Mesenchymal stem cell (in vitro differentiated cells and primary cell): ENCODE measurements around the gene PRDX5.
"Not testable (repeated sequence)": the region's sequence is repeated elsewhere in the genome, so short reads cannot be mapped to it uniquely, and the experiment has no call there.

Experiments used
- DNase-seq: peaks from one replicate; pipeline ENCODE4 v3.0.0-alpha.2; 2013
- H2AFZ ChIP-seq: one replicate; pipeline ENCODE4 v1.6.1; 2013; ENCODE audit warnings: low read depth, mild to moderate bottlenecking, control low read depth, inconsistent platforms, low read length, moderate library complexity
- H2AK5ac ChIP-seq: 2 replicates; pipeline ENCODE4 v1.6.1; 2013; ENCODE audit warnings: low read length, moderate library complexity, mild to moderate bottlenecking, inconsistent platforms; ENCODE audit not compliant: severe bottlenecking
- H2BK120ac ChIP-seq: one replicate; pipeline ENCODE4 v1.6.1; 2013; ENCODE audit warnings: low read depth, mild to moderate bottlenecking, inconsistent platforms, low read length, moderate library complexity
- H2BK12ac ChIP-seq, 2 experiments: one replicate each; pipeline ENCODE4 v1.6.1; 2013; ENCODE audit warnings: inconsistent platforms in 2 of 2, low read length in 2 of 2, mild to moderate bottlenecking in 2 of 2, moderate library complexity in 2 of 2, control low read depth in 1 of 2
- H2BK15ac ChIP-seq: one replicate; pipeline ENCODE4 v1.6.1; 2013; ENCODE audit warnings: mild to moderate bottlenecking, low read depth, inconsistent platforms; ENCODE audit not compliant: poor library complexity, severe bottlenecking
- H2BK5ac ChIP-seq: 2 replicates; pipeline ENCODE4 v1.6.1; 2013; ENCODE audit warnings: low read depth, mild to moderate bottlenecking, low read length, control low read depth, inconsistent platforms; ENCODE audit not compliant: poor library complexity, severe bottlenecking
- H3K14ac ChIP-seq, 2 experiments: one replicate each; pipeline ENCODE4 v1.6.1; 2013; ENCODE audit warnings: inconsistent platforms in 2 of 2, low read length in 2 of 2, control low read depth in 1 of 2, mild to moderate bottlenecking in 1 of 2, moderate library complexity in 1 of 2
- H3K18ac ChIP-seq, 2 experiments: one replicate each; pipeline ENCODE4 v1.6.1; 2013; ENCODE audit warnings: inconsistent platforms in 2 of 2, low read length in 2 of 2, control low read depth in 1 of 2, low read depth in 1 of 2, mild to moderate bottlenecking in 1 of 2
- H3K23ac ChIP-seq, 2 experiments: one replicate each; pipeline ENCODE4 v1.6.1; 2013; ENCODE audit warnings: inconsistent platforms in 2 of 2, low read length in 2 of 2, mild to moderate bottlenecking in 2 of 2, moderate library complexity in 2 of 2, control low read depth in 1 of 2
- H3K27ac ChIP-seq: 2 replicates; pipeline ENCODE4 v1.5.1; 2013; ENCODE audit warnings: mild to moderate bottlenecking, moderate library complexity, low read length, control low read depth, inconsistent platforms; ENCODE audit not compliant: poor library complexity, severe bottlenecking
- H3K27me3 ChIP-seq, 2 experiments: 2 replicates each; pipeline versions ENCODE4 v1.6.1 to v1.7.0; 2013; ENCODE audit warnings: low read length in 2 of 2, mild to moderate bottlenecking in 2 of 2, moderate library complexity in 2 of 2, control low read depth in 1 of 2, inconsistent platforms in 1 of 2; ENCODE audit not compliant: control insufficient read depth in 1 of 2, insufficient read depth in 1 of 2
- H3K36me3 ChIP-seq, 2 experiments: 2 replicates each; pipeline versions ENCODE4 v1.6.1 to v1.7.0; 2013; ENCODE audit warnings: low read length in 2 of 2, control low read depth in 1 of 2, inconsistent platforms in 1 of 2, low read depth in 1 of 2, mild to moderate bottlenecking in 1 of 2; ENCODE audit not compliant: insufficient read depth in 2 of 2, control insufficient read depth in 1 of 2
- H3K4ac ChIP-seq, 2 experiments: one replicate each; pipeline ENCODE4 v1.6.1; 2013; ENCODE audit warnings: inconsistent platforms in 2 of 2, low read length in 2 of 2, mild to moderate bottlenecking in 2 of 2, moderate library complexity in 2 of 2, control low read depth in 1 of 2, low read depth in 1 of 2
- H3K4me1 ChIP-seq: 2 replicates; pipeline ENCODE4 v1.6.1; 2013; ENCODE audit warnings: low read depth, low read length, control low read depth; ENCODE audit not compliant: control insufficient read depth, insufficient read depth
- H3K4me2 ChIP-seq: 2 replicates; pipeline ENCODE4 v1.6.1; 2013; ENCODE audit warnings: low read length, mild to moderate bottlenecking, inconsistent platforms; ENCODE audit not compliant: poor library complexity, severe bottlenecking
- H3K4me3 ChIP-seq, 2 experiments: 2 replicates each; pipeline versions ENCODE4 v1.5.1 to v1.7.0; 2013; ENCODE audit warnings: low read length in 2 of 2, mild to moderate bottlenecking in 2 of 2, control low read depth in 1 of 2, low read depth in 1 of 2; ENCODE audit not compliant: insufficient read depth in 1 of 2
- H3K79me1 ChIP-seq: replicated peaks from 2 replicates; pipeline ENCODE4 v1.6.1; 2013; ENCODE audit warnings: mild to moderate bottlenecking, control low read depth, low read length, inconsistent platforms; ENCODE audit not compliant: poor library complexity, severe bottlenecking
- H3K9ac ChIP-seq: 2 replicates; pipeline ENCODE4 v1.7.0; 2013; ENCODE audit warnings: mild to moderate bottlenecking, low read length, moderate library complexity
- H3K9me3 ChIP-seq: 2 replicates; pipeline ENCODE4 v1.7.0; 2013; ENCODE audit warnings: mild to moderate bottlenecking, low read length; ENCODE audit not compliant: control insufficient read depth
- H4K8ac ChIP-seq: one replicate; pipeline ENCODE4 v1.6.1; 2013; ENCODE audit warnings: inconsistent platforms, mild to moderate bottlenecking, low read length, moderate library complexity
- H4K91ac ChIP-seq: one replicate; pipeline ENCODE4 v1.6.1; 2013; ENCODE audit warnings: mild to moderate bottlenecking, low read length, inconsistent platforms
- WGBS: methylation state at CpG from one replicate; pipeline ENCODE4 v1.1.7; 2013; ENCODE audit warnings: mixed read lengths; 5-methylcytosine and 5-hydroxymethylcytosine counted together

The PRDX5 gene

GRCh38 chr11:64322925-64323260 is 5.0 kb downstream of the PRDX5 start:
- no peak overlapping the region for H3K4me2 ChIP-seq
- H2BK15ac ChIP-seq: no peak overlapping the region
- H2BK5ac ChIP-seq: no peak overlapping the region
- H3K79me1 ChIP-seq: peaks cover 19% of the 10 kb centered on the region
- H4K91ac ChIP-seq: peak overlapping the region; percentile 5
- no peak overlapping the region for H3K4me3 ChIP-seq
- H2BK12ac ChIP-seq: no peak overlapping the region
- H3K14ac ChIP-seq: no peak overlapping the region
- 60% methylated on average over 7 of the region's 7 CpGs for WGBS
- H3K18ac ChIP-seq: peak overlapping the region in 1 of 2 experiments; percentile 46
- H3K36me3 ChIP-seq: peaks cover 34 to 39% of the 10 kb centered on the region in 2 experiments
- peaks cover 32% of the 10 kb centered on the region for H3K4me1 ChIP-seq
- H3K4ac ChIP-seq: no peak overlapping the region
- no peak overlapping the region for H4K8ac ChIP-seq
- H2AK5ac ChIP-seq: no peak overlapping the region
- H2AFZ ChIP-seq: no peak overlapping the region
- DNase-seq: no peak
- no peaks in the 10 kb centered on the region for H3K27me3 ChIP-seq
- H3K9ac ChIP-seq: no peak overlapping the region
- no peak overlapping the region for H3K27ac ChIP-seq
- no peak overlapping the region for H2BK120ac ChIP-seq
- H3K9me3 ChIP-seq: peaks cover 3% of the 10 kb centered on the region
- no peak overlapping the region for H3K23ac ChIP-seq

- 95% methylated on average over 4 of the region's 5 CpGs for whole genome bisulfite sequencing
- H3K4ac ChIP-seq: no peak overlapping the region
Observed at GRCh38 chr11:64323373-64323772, 5.5 kb downstream of the PRDX5 start.

GRCh38 chr11:64323984-64324383 is 6.1 kb downstream of the PRDX5 start:
- not testable (repeated sequence) for H4K8ac ChIP-seq, H2BK5ac ChIP-seq, H3K9me3 ChIP-seq, H2BK12ac ChIP-seq, H2AFZ ChIP-seq, H3K18ac ChIP-seq, H3K4me3 ChIP-seq, H2AK5ac ChIP-seq, H3K9ac ChIP-seq, DNase-seq, H3K27ac ChIP-seq, H3K4me2 ChIP-seq, H3K14ac ChIP-seq, H2BK120ac ChIP-seq, H2BK15ac ChIP-seq, H3K27me3 ChIP-seq, H4K91ac ChIP-seq, H3K23ac ChIP-seq
- H3K79me1 ChIP-seq: peaks cover 14% of the 10 kb centered on the region
- H3K4me1 ChIP-seq: peaks cover 30% of the 10 kb centered on the region
- 88% methylated on average over 4 of the region's 4 CpGs for WGBS
- H3K4ac ChIP-seq: peak overlapping the region in 1 of 2 experiments; percentile 25
- H3K36me3 ChIP-seq: peaks cover 34 to 39% of the 10 kb centered on the region in 2 experiments

More at GRCh38 chr11:64323373-64323772, 5.5 kb downstream of the PRDX5 start:
- Histone ChIP-seq H2BK15ac (no peak overlapping the region), H2BK12ac (no peak overlapping the region), H3K4me2 (no peak overlapping the region), H3K4me1 (peaks cover 32% of the 10 kb centered on the region), H3K79me1 (peaks cover 16% of the 10 kb centered on the region), H3K14ac (no peak overlapping the region), H2BK5ac (no peak overlapping the region), H3K18ac (no peak overlapping the region), H3K9me3 (peaks cover 3% of the 10 kb centered on the region), H4K91ac (no peak overlapping the region), H2BK120ac (no peak overlapping the region), H3K4me3 (no peak overlapping the region), H3K27me3 (no peaks in the 10 kb centered on the region), H2AFZ (no peak overlapping the region), H4K8ac (no peak overlapping the region), H2AK5ac (no peak overlapping the region), H3K36me3 (peaks cover 34 to 39% of the 10 kb centered on the region in 2 experiments), H3K9ac (no peak overlapping the region), H3K23ac (no peak overlapping the region), H3K27ac (no peak overlapping the region)
- no peak for DNase-seq

- Histone ChIP-seq H2AK5ac (no peak overlapping the region), H3K27ac (no peak overlapping the region), H3K18ac (peak overlapping the region in 1 of 2 experiments; percentile 39), H2AFZ (no peak overlapping the region), H3K4ac (no peak overlapping the region), H4K91ac (no peak overlapping the region), H3K14ac (no peak overlapping the region), H3K79me1 (peaks cover 9% of the 10 kb centered on the region), H2BK120ac (no peak overlapping the region), H2BK15ac (no peak overlapping the region), H3K4me1 (peaks cover 23% of the 10 kb centered on the region), H3K9me3 (peaks cover 3% of the 10 kb centered on the region), H2BK5ac (no peak overlapping the region), H3K27me3 (no peaks in the 10 kb centered on the region), H4K8ac (no peak overlapping the region), H3K36me3 (peaks cover 34 to 39% of the 10 kb centered on the region in 2 experiments), H3K9ac (no peak overlapping the region), H3K4me2 (no peak overlapping the region), H3K4me3 (no peak overlapping the region), H3K23ac (no peak overlapping the region), H2BK12ac (no peak overlapping the region)
- peak; percentile 43 for DNase-seq
- 88% methylated on average over 9 of the region's 11 CpGs for WGBS
Observed at GRCh38 chr11:64324692-64325469, 7.0 kb downstream of the PRDX5 start.
